ENCODE data around the gene TMEM215. TPM values are rescaled to one million over a fixed set of nuclear protein-coding genes. Genes with fewer than 3 reads are reported as not detected.

TMEM215 gene
- not detected in 2 replicates for polyA plus RNA-seq (2011; rRNA removed)
- not detected in 2 replicates for polyA minus RNA-seq (2011; rRNA and poly(A)+ RNA removed)

- H3K36me3 ChIP-seq (ENCODE audit: control insufficient read depth, insufficient read depth, low read length), result no peaks in the 10 kb centered on the region
- ChIA-PET POLR2A (no interaction called here), CTCF (no interaction called here)
- DNase-seq (ENCODE audit: low read depth), result no peak
- H3K4me3 ChIP-seq (ENCODE audit: low read depth, low read length), result no peak within 1 kb of the TSS
- H3K27me3 ChIP-seq (ENCODE audit: control insufficient read depth, insufficient read depth, low read length), result peaks cover 24% of the 10 kb centered on the region
- TF ChIP-seq CTCF (IDR thresholded peaks at IDR 0.05; ENCODE audit: insufficient read depth, low read depth, low read length), result no peak
Observed at GRCh38 chr9:32783168-32783891, at the start of gene TMEM215. TSS of gene TMEM215 (plus strand) at chr9:32783540. CDS start at chr9:32784184, 644 bp downstream.

- TF ChIP-seq CTCF (IDR thresholded peaks at IDR 0.05; ENCODE audit: insufficient read depth, low read depth, low read length), result no peak
- CTCF ChIA-PET, result no interaction called here
- no peaks in the 10 kb centered on the region for H3K27me3 ChIP-seq (ENCODE audit: control insufficient read depth, insufficient read depth, low read length)
- POLR2A ChIA-PET, result no interaction called here
- no peak for DNase-seq (ENCODE audit: low read depth)
- H3K36me3 ChIP-seq (ENCODE audit: control insufficient read depth, insufficient read depth, low read length), result no peaks in the 10 kb centered on the region
- H3K4me3 ChIP-seq (ENCODE audit: low read depth, low read length), result no peak overlapping the region
Observed at GRCh38 chr9:32735476-32735875, 47.9 kb upstream of the TMEM215 start.

GRCh38 chr9:32737378-32737777 is 46.0 kb upstream of the TMEM215 start:
- no peak for TF ChIP-seq CTCF (IDR thresholded peaks at IDR 0.05; ENCODE audit: insufficient read depth, low read depth, low read length)
- Histone ChIP-seq H3K4me3 (ENCODE audit: low read depth, low read length) (no peak overlapping the region), H3K36me3 (ENCODE audit: control insufficient read depth, insufficient read depth, low read length) (no peaks in the 10 kb centered on the region), H3K27me3 (ENCODE audit: control insufficient read depth, insufficient read depth, low read length) (no peaks in the 10 kb centered on the region)
- DNase-seq (ENCODE audit: low read depth), result no peak
- ChIA-PET POLR2A (no interaction called here), CTCF (no interaction called here)

- Histone ChIP-seq H3K4me3 (ENCODE audit: low read depth, low read length) (no peak overlapping the region), H3K36me3 (ENCODE audit: control insufficient read depth, insufficient read depth, low read length) (no peaks in the 10 kb centered on the region), H3K27me3 (ENCODE audit: control insufficient read depth, insufficient read depth, low read length) (no peaks in the 10 kb centered on the region)
- CTCF ChIA-PET, result no interaction called here
- TF ChIP-seq CTCF (IDR thresholded peaks at IDR 0.05; ENCODE audit: insufficient read depth, low read depth, low read length), result no peak
- DNase-seq (ENCODE audit: low read depth), result no peak
- POLR2A ChIA-PET, result no interaction called here
Observed at GRCh38 chr9:32738501-32739172, 44.7 kb upstream of the TMEM215 start.

GRCh38 chr9:32741706-32742105 is 41.6 kb upstream of the TMEM215 start:
- H3K36me3 ChIP-seq (ENCODE audit: control insufficient read depth, insufficient read depth, low read length), result no peaks in the 10 kb centered on the region
- CTCF ChIA-PET, result no interaction called here
- POLR2A ChIA-PET, result no interaction called here
- no peaks in the 10 kb centered on the region for H3K27me3 ChIP-seq (ENCODE audit: control insufficient read depth, insufficient read depth, low read length)
- TF ChIP-seq CTCF (IDR thresholded peaks at IDR 0.05; ENCODE audit: insufficient read depth, low read depth, low read length), result no peak
- no peak for DNase-seq (ENCODE audit: low read depth)
- no peak overlapping the region for H3K4me3 ChIP-seq (ENCODE audit: low read depth, low read length)

Measured in BJ (cell line).